ENCODE results near the gene PLCH2. TPM values are rescaled to one million over a fixed set of nuclear protein-coding genes. Genes with fewer than 3 reads are reported as not detected.

Gene PLCH2
- total RNA-seq, 1 experiment from 2014 or later, result not detected

- ChIA-PET CTCF (no interaction called here), POLR2A (ENCODE audit: low non-redundant PET) (no interaction called here)
- DNase-seq (ENCODE audit: low spot score), result no peak
- no peak overlapping the region for H3K4me3 ChIP-seq (ENCODE audit: low read depth, low read length, poor library complexity, severe bottlenecking)
- no peaks in the 10 kb centered on the region for H3K36me3 ChIP-seq (ENCODE audit: insufficient read depth, low read length, poor library complexity, severe bottlenecking)
- intact Hi-C loops (cut with micrococcal nuclease; ENCODE audit: unreplicated experiment), result no loop called here
- H3K4me1 ChIP-seq (ENCODE audit: insufficient read depth, low read length, poor library complexity, severe bottlenecking), result no peaks in the 10 kb centered on the region
- H3K9me3 ChIP-seq (ENCODE audit: low read depth, low read length, poor library complexity, severe bottlenecking), result no peaks in the 10 kb centered on the region
- BruUV-seq (replicated peaks), result no TSS peak
- no peak for TF ChIP-seq EZH2 (IDR thresholded peaks at IDR 0.05; ENCODE audit: borderline replicate concordance, low read depth, low read length, poor library complexity, severe bottlenecking)
- TF ChIP-seq CTCF (conservative IDR thresholded peaks at IDR 0.05; ENCODE audit: low read depth, low read length), result no peak
- no peak overlapping the region for H3K27ac ChIP-seq (ENCODE audit: low read depth, low read length, poor library complexity, severe bottlenecking)
- no peaks in the 10 kb centered on the region for H3K27me3 ChIP-seq (replicated peaks; ENCODE audit: insufficient read depth, low read depth, low read length, poor library complexity)
Measured at GRCh38 chr1:2496087-2496622, 20.1 kb downstream of the PLCH2 start.

- no peaks in the 10 kb centered on the region for H3K4me1 ChIP-seq (ENCODE audit: insufficient read depth, low read length, poor library complexity, severe bottlenecking)
- BruUV-seq (replicated peaks), result no TSS peak
- ChIA-PET POLR2A (ENCODE audit: low non-redundant PET) (no interaction called here), CTCF (no interaction called here)
- TF ChIP-seq CTCF (conservative IDR thresholded peaks at IDR 0.05; ENCODE audit: low read depth, low read length) (no peak), EZH2 (IDR thresholded peaks at IDR 0.05; ENCODE audit: borderline replicate concordance, low read depth, low read length, poor library complexity, severe bottlenecking) (no peak)
- intact Hi-C loops (cut with micrococcal nuclease; ENCODE audit: unreplicated experiment), result no loop called here
- H3K36me3 ChIP-seq (ENCODE audit: insufficient read depth, low read length, poor library complexity, severe bottlenecking), result no peaks in the 10 kb centered on the region
- no peak overlapping the region for H3K27ac ChIP-seq (ENCODE audit: low read depth, low read length, poor library complexity, severe bottlenecking)
- H3K27me3 ChIP-seq (replicated peaks; ENCODE audit: insufficient read depth, low read depth, low read length, poor library complexity), result no peaks in the 10 kb centered on the region
- H3K9me3 ChIP-seq (ENCODE audit: low read depth, low read length, poor library complexity, severe bottlenecking), result no peaks in the 10 kb centered on the region
- no peak overlapping the region for H3K4me3 ChIP-seq (ENCODE audit: low read depth, low read length, poor library complexity, severe bottlenecking)
- no peak for DNase-seq (ENCODE audit: low spot score)
Measured at GRCh38 chr1:2496746-2497145, 20.7 kb downstream of the PLCH2 start.

- ChIA-PET POLR2A (ENCODE audit: low non-redundant PET) (no interaction called here), CTCF (no interaction called here)
- no peaks in the 10 kb centered on the region for H3K4me1 ChIP-seq (ENCODE audit: insufficient read depth, low read length, poor library complexity, severe bottlenecking)
- H3K27me3 ChIP-seq (replicated peaks; ENCODE audit: insufficient read depth, low read depth, low read length, poor library complexity), result no peaks in the 10 kb centered on the region
- no peak overlapping the region for H3K4me3 ChIP-seq (ENCODE audit: low read depth, low read length, poor library complexity, severe bottlenecking)
- TF ChIP-seq CTCF (conservative IDR thresholded peaks at IDR 0.05; ENCODE audit: low read depth, low read length) (no peak), EZH2 (IDR thresholded peaks at IDR 0.05; ENCODE audit: borderline replicate concordance, low read depth, low read length, poor library complexity, severe bottlenecking) (no peak)
- BruUV-seq (replicated peaks), result no TSS peak
- intact Hi-C loops (cut with micrococcal nuclease; ENCODE audit: unreplicated experiment), result no loop called here
- DNase-seq (ENCODE audit: low spot score), result no peak
- H3K9me3 ChIP-seq (ENCODE audit: low read depth, low read length, poor library complexity, severe bottlenecking), result no peaks in the 10 kb centered on the region
- H3K36me3 ChIP-seq (ENCODE audit: insufficient read depth, low read length, poor library complexity, severe bottlenecking), result no peaks in the 10 kb centered on the region
- no peak overlapping the region for H3K27ac ChIP-seq (ENCODE audit: low read depth, low read length, poor library complexity, severe bottlenecking)
Measured at GRCh38 chr1:2497891-2498290, 21.8 kb downstream of the PLCH2 start.

Data from A673 (cell line).